H1 (cell line): ENCODE measurements around the gene ACSF3. TPM values are rescaled to one million over a fixed set of nuclear protein-coding genes. Genes with fewer than 3 reads are reported as not detected.

Source experiments
- CTCF ChIA-PET: fragments of 300-600 bp; sonication (Branson Sonifier 250); formaldehyde crosslinking; loops from one replicate; lab custom pipeline; 2021; ENCODE audit not compliant: partially characterized antibody; lab: Charles Lee
- POLR2A ChIA-PET: fragments of 300-600 bp; sonication (Branson Sonifier 250); formaldehyde crosslinking; loops from one replicate; lab custom pipeline; 2021; ENCODE audit warnings: inconsistent platforms; ENCODE audit not compliant: partially characterized antibody; lab: Charles Lee
- DNase-seq, 2 experiments: peaks; one replicate each; pipeline versions ENCODE4 v3.0.0 to v3.0.0-alpha.2; 2010 to 2022; ENCODE audit warnings: low spot score in 2 of 2, low read depth in 1 of 2, mixed read lengths in 1 of 2
- FAIRE-seq: peaks from 2 replicates; lab custom pipeline; 2011; peaks lifted over from hg19 to GRCh38; lab: Jason Lieb, UNC
- H2AFZ ChIP-seq: 2 replicates; pipeline ENCODE4 v1.8.1; 2012; ENCODE audit warnings: low read length, inconsistent platforms
- H2AK5ac ChIP-seq: 2 replicates; pipeline ENCODE4 v1.6.1; 2013; ENCODE audit warnings: low read depth, low read length
- H2BK120ac ChIP-seq: replicated peaks from 2 replicates; pipeline ENCODE3; 2013; ENCODE audit warnings: low read depth, low read length, inconsistent platforms
- H2BK12ac ChIP-seq: 2 replicates; pipeline ENCODE4 v1.6.1; 2013; ENCODE audit warnings: low read depth, low read length
- H2BK15ac ChIP-seq: 2 replicates; pipeline ENCODE4 v1.6.1; 2013; ENCODE audit warnings: low read length
- H2BK20ac ChIP-seq: 2 replicates; pipeline ENCODE4 v1.6.1; 2013; ENCODE audit warnings: low read length
- H2BK5ac ChIP-seq: 2 replicates; pipeline ENCODE4 v1.6.1; 2013; ENCODE audit warnings: low read depth, low read length
- H3K14ac ChIP-seq: 2 replicates; pipeline ENCODE4 v1.6.1; 2013; ENCODE audit warnings: inconsistent platforms; ENCODE audit not compliant: insufficient read length
- H3K18ac ChIP-seq: 2 replicates; pipeline ENCODE4 v1.6.1; 2013; ENCODE audit warnings: low read length; ENCODE audit errors: extremely low read depth
- H3K23ac ChIP-seq: 2 replicates; pipeline ENCODE4 v1.6.1; 2013; ENCODE audit warnings: inconsistent platforms; ENCODE audit not compliant: insufficient read length
- H3K23me2 ChIP-seq: 2 replicates; pipeline ENCODE4 v1.6.1; 2013; ENCODE audit warnings: low read depth, low read length
- H3K27ac ChIP-seq: 2 replicates; pipeline ENCODE4 v1.6.1; 2011; ENCODE audit warnings: low read depth, low read length, inconsistent platforms
- H3K27me3 ChIP-seq, 4 experiments: replicated peaks in 1 of 4; 1 replicate in 1 of 4; 2 replicates in 3 of 4; pipeline versions ENCODE4 v1.6.1 to v1.8.1; 2011 to 2013; ENCODE audit warnings: low read length in 3 of 4, mild to moderate bottlenecking in 3 of 4, inconsistent platforms in 2 of 4, mixed read lengths in 2 of 4, moderate library complexity in 1 of 4; ENCODE audit not compliant: control insufficient read depth in 3 of 4, insufficient read depth in 3 of 4; ENCODE audit errors: extremely low read depth in 1 of 4
- H3K36me3 ChIP-seq, 4 experiments: 2 replicates each; pipeline versions ENCODE4 v1.6.1 to v1.8.1; 2011 to 2013; ENCODE audit warnings: mild to moderate bottlenecking in 4 of 4, low read length in 3 of 4, moderate library complexity in 2 of 4, control low read depth in 1 of 4, inconsistent platforms in 1 of 4; ENCODE audit not compliant: insufficient read depth in 4 of 4, control insufficient read depth in 2 of 4
- H3K4ac ChIP-seq: replicated peaks from 2 replicates; pipeline ENCODE3; 2013; ENCODE audit warnings: low read length, low read depth, mixed read lengths, inconsistent platforms; ENCODE audit not compliant: insufficient read length
- H3K4me1 ChIP-seq, 4 experiments: replicated peaks in 1 of 4; 1 replicate in 1 of 4; 2 replicates in 3 of 4; pipeline versions ENCODE4 v1.6.1 to v1.8.1; 2011 to 2013; ENCODE audit warnings: low read length in 3 of 4, inconsistent platforms in 2 of 4, mixed read lengths in 1 of 4; ENCODE audit not compliant: insufficient read depth in 4 of 4, control insufficient read depth in 3 of 4
- H3K4me2 ChIP-seq, 2 experiments: 2 replicates each; pipeline versions ENCODE4 v1.6.1 to v1.8.1; 2011 to 2013; ENCODE audit warnings: low read depth in 2 of 2, low read length in 2 of 2, control low read depth in 1 of 2, inconsistent platforms in 1 of 2, mild to moderate bottlenecking in 1 of 2; ENCODE audit not compliant: insufficient read depth in 1 of 2
- H3K4me3 ChIP-seq, 4 experiments: fragments of 200-600, 300-600 bp in 1 of 4; sonication (generic), shearing (Covaris generic), sonication (Bioruptor Twin) in 1 of 4; 2 replicates each; pipeline versions ENCODE4 v1.5.1 to v1.8.1; 2011 to 2016; ENCODE audit warnings: low read length in 4 of 4, low read depth in 3 of 4, control low read depth in 2 of 4, inconsistent platforms in 2 of 4, mild to moderate bottlenecking in 2 of 4, mixed read lengths in 1 of 4, moderate library complexity in 1 of 4; ENCODE audit not compliant: insufficient read depth in 2 of 4; ENCODE audit errors: extremely low read depth in 1 of 4
- H3K56ac ChIP-seq: replicated peaks from 2 replicates; pipeline ENCODE3; 2013; ENCODE audit warnings: low read depth, mild to moderate bottlenecking, mixed read lengths, low read length, inconsistent platforms; ENCODE audit not compliant: insufficient read length
- H3K79me1 ChIP-seq: 2 replicates; pipeline ENCODE4 v1.6.1; 2013; ENCODE audit warnings: low read depth, low read length, control low read depth
- H3K79me2 ChIP-seq, 2 experiments: 2 replicates each; pipeline versions ENCODE4 v1.6.1 to v1.8.1; 2012 to 2013; ENCODE audit warnings: low read length in 2 of 2, mild to moderate bottlenecking in 2 of 2, inconsistent platforms in 1 of 2; ENCODE audit not compliant: insufficient read depth in 2 of 2, control insufficient read depth in 1 of 2
- H3K9ac ChIP-seq, 4 experiments: replicated peaks in 1 of 4; 1 replicate in 1 of 4; 2 replicates in 3 of 4; pipeline versions ENCODE4 v1.6.1 to v1.8.1; 2011 to 2013; ENCODE audit warnings: low read depth in 3 of 4, low read length in 3 of 4, control low read depth in 2 of 4, mild to moderate bottlenecking in 2 of 4, moderate library complexity in 2 of 4, inconsistent platforms in 1 of 4; ENCODE audit errors: extremely low read depth in 1 of 4
- H3K9me3 ChIP-seq, 2 experiments: 2 replicates each; pipeline versions ENCODE4 v1.6.1 to v1.8.1; 2012 to 2013; ENCODE audit warnings: mild to moderate bottlenecking in 2 of 2, moderate library complexity in 2 of 2, control low read depth in 1 of 2, inconsistent platforms in 1 of 2, low read depth in 1 of 2, low read length in 1 of 2, mixed read lengths in 1 of 2; ENCODE audit not compliant: insufficient read depth in 2 of 2
- H4K20me1 ChIP-seq, 2 experiments: replicated peaks in 1 of 2; 2 replicates each; pipeline versions ENCODE3 to v1.8.1; 2011 to 2013; ENCODE audit warnings: inconsistent platforms in 2 of 2, low read length in 2 of 2, mild to moderate bottlenecking in 1 of 2; ENCODE audit not compliant: insufficient read depth in 2 of 2, control insufficient read depth in 1 of 2
- H4K5ac ChIP-seq: 2 replicates; pipeline ENCODE4 v1.6.1; 2013; ENCODE audit warnings: low read length, low read depth, mixed read lengths, inconsistent platforms; ENCODE audit not compliant: insufficient read length
- H4K8ac ChIP-seq: 2 replicates; pipeline ENCODE4 v1.8.0; 2013; ENCODE audit warnings: mild to moderate bottlenecking, moderate library complexity, low read length, inconsistent platforms; ENCODE audit not compliant: insufficient read depth; ENCODE audit errors: extremely low read depth
- H4K91ac ChIP-seq: replicated peaks from 2 replicates; pipeline ENCODE3; 2013; ENCODE audit warnings: low read length, mixed read lengths, inconsistent platforms; ENCODE audit not compliant: insufficient read length
- CREB1 ChIP-seq: IDR thresholded peaks from 2 replicates; pipeline ENCODE4 v1.6.1; 2012; ENCODE audit warnings: inconsistent platforms
- EZH2 ChIP-seq: fragments of 200-600 bp; sonication (generic); IDR thresholded peaks from 2 replicates; pipeline ENCODE4 v1.7.1; 2012; ENCODE audit warnings: low read depth, mild to moderate bottlenecking, moderate library complexity, low read length, inconsistent platforms; ENCODE audit not compliant: severe bottlenecking
- KDM1A ChIP-seq: fragments of 200-600, 300-600 bp; sonication (generic); IDR thresholded peaks from 2 replicates; pipeline ENCODE4 v1.7.1; 2016; ENCODE audit warnings: mild to moderate bottlenecking, low read length, borderline replicate concordance
- POLR2A ChIP-seq, 2 experiments: IDR thresholded peaks; 1 replicate in 1 of 2; 2 replicates in 1 of 2; pipeline ENCODE4 v1.6.1; 2011; ENCODE audit warnings: low read depth in 2 of 2, low read length in 2 of 2, mild to moderate bottlenecking in 2 of 2; ENCODE audit errors: control extremely low read depth in 1 of 2
- SP1 ChIP-seq: IDR thresholded peaks from 2 replicates; pipeline ENCODE4 v1.6.1; 2011; ENCODE audit warnings: low read depth, low read length
- SP2 ChIP-seq: IDR thresholded peaks from 2 replicates; pipeline ENCODE4 v1.6.1; 2012; ENCODE audit warnings: mild to moderate bottlenecking, low read length, inconsistent platforms
- SP4 ChIP-seq: IDR thresholded peaks from 2 replicates; pipeline ENCODE4 v1.6.1; 2012; ENCODE audit warnings: low read length, inconsistent platforms
- TBP ChIP-seq: IDR thresholded peaks from 2 replicates; pipeline ENCODE4 v1.6.1; 2011; ENCODE audit warnings: low read depth, low read length, improper control_type of control experiment
- YY1 ChIP-seq: IDR thresholded peaks from 2 replicates; pipeline ENCODE4 v1.6.1; 2011; ENCODE audit warnings: low read depth, mild to moderate bottlenecking, low read length
- ZNF274 ChIP-seq: IDR thresholded peaks from 2 replicates; pipeline ENCODE4 v1.7.0; 2012; ENCODE audit warnings: low read length, borderline replicate concordance; ENCODE audit errors: extremely low read depth
- WGBS, 2 experiments: shearing (Covaris generic) in 1 of 2; methylation state at CpG; one replicate each; pipeline versions ENCODE4 v1.1.6 to v1.1.7; 2013 to 2015; ENCODE audit warnings: low lambda C conversion rate in 2 of 2, mixed read lengths in 2 of 2, inconsistent platforms in 1 of 2, low coverage in 1 of 2, missing lambda C conversion rate in 1 of 2; ENCODE audit not compliant: insufficient replicate concordance in 2 of 2, insufficient coverage in 1 of 2, insufficient read length in 1 of 2; ENCODE audit errors: extremely low coverage in 1 of 2, missing lambda C conversion rate in 1 of 2; 5-methylcytosine and 5-hydroxymethylcytosine counted together
- polyA plus RNA-seq, 7 experiments: library from polyadenylated mRNA; depleted of rRNA in 3 of 7; stranded (reverse) in 5 of 7; unstranded in 2 of 7; fragments of >200 nt in 5 of 7; fragments of 200-250 nt in 2 of 7; gene quantifications; 1 replicate in 5 of 7; 2 replicates in 1 of 7; 4 replicates in 1 of 7; pipeline versions ENCODE4 v1.2.1 to v1.2.3, GENCODE V29; 2011 to 2013; ENCODE audit warnings: missing spikeins in 2 of 7, mixed read lengths in 2 of 7
- total RNA-seq: library from RNA; stranded (reverse); fragmentation: NEBNext Ultra II Directional; extraction: Animal tissue kit (Norgen Biotek cat#: 25700); gene quantifications from 2 replicates; pipeline ENCODE4 v1.2.1, GENCODE V29; 2021
- TF ChIP-seq, protein P1 (sequence below): IDR thresholded peaks from 2 replicates; pipeline ENCODE4 v1.6.1; 2011; ENCODE audit warnings: low read length, improper control_type of control experiment

ACSF3 gene
- total and polyA plus RNA-seq, 2 of the 8 experiments (the other 6 are each of a cell fraction or from before 2014, with no cell fraction given) = 15.6 to 22.9 TPM

DNA sequence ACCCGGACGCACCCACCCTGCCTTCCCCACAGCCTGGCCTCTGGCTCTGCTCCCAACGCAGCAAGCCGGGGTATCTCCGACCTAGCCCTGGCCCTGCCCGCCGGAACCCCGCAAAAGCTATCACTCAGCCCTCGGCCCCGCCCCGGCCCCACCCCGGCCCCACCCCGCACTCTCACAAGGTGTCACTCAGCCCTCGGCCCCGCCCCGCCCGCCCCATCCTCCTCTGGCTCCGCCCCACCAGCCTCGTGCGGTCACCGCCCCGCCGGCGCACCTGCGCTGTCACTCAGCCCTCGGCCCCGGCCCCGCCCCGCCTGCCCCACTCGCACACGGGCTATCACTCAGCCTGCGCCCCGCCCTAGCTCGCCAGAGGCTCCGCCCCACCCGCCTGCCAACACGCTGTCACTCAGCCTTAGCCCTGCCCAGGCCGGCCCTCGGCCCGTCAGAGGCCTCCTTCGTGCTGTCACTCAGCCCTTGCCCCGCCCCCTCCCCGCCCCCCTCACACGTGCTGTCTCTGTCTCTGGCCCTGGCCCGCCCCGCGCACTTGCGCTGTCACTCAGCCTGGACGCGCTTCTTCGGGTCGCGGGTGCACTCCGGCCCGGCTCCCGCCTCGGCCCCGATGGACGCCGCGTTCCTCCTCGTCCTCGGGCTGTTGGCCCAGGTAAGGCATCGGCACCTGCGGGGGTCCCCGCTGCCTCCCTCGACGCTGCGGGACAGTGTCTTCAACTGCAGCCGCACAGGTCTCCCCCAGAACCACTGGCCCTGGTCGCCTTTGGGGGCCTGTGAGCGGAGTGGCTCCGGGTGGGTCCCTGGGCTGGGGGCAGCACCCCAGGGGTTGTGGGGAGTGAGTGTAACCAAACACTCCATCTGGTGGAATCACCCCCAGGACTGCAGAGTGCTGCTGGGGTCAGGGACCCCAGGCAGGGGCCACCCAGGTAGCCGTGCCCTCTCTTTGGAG lies 77.8 kb downstream of the ACSF3 start, which contains the start of gene CDH15:
Gene CDH15, plus strand, starts transcription at position 533 of the 955 bp plus-strand sequence. Its CDS starts 84 bp downstream, at position 617.
- Histone ChIP-seq H3K79me1 (no peaks in the 10 kb centered on the region), H4K91ac (no peak within 1 kb of the TSS), H2BK12ac (peak within 1 kb of the TSS; percentile 27; the same call in 1 of the 2 replicates), H3K27ac (no peak within 1 kb of the TSS), H2AK5ac (no peak within 1 kb of the TSS; the same call in 1 of the 2 replicates), H3K4me1 (peaks cover 0 to 33% (median 23%) of the 10 kb centered on the region in 4 experiments; a peak in 6 of 7 replicates), H3K9ac (no peak within 1 kb of the TSS), H3K18ac (no peak within 1 kb of the TSS; the same call in 1 of the 2 replicates), H4K5ac (no peak within 1 kb of the TSS), H4K8ac (peak within 1 kb of the TSS; percentile 66), H3K36me3 (no peaks in the 10 kb centered on the region), H3K4ac (no peak within 1 kb of the TSS), H3K23ac (no peak within 1 kb of the TSS), H3K4me3 (peak within 1 kb of the TSS; percentile 14 to 64 (median 54); a peak in 7 of 8 replicates), H3K4me2 (peak within 1 kb of the TSS; percentile 65 to 99), H3K27me3 (peaks cover 0 to 7% (median 4%) of the 10 kb centered on the region in 4 experiments; a peak in 4 of 7 replicates), H2BK120ac (no peak within 1 kb of the TSS), H2BK20ac (0 out of 2 replicates have a peak within 1 kb of the TSS, but pooled peaks have one; percentile 34), H2BK15ac (0 out of 2 replicates have a peak within 1 kb of the TSS, but pooled peaks have one; percentile 46), H3K9me3 (no peaks in the 10 kb centered on the region), H2BK5ac (no peak within 1 kb of the TSS), H4K20me1 (peaks cover 0 to 3% of the 10 kb centered on the region in 2 experiments), H3K14ac (no peak within 1 kb of the TSS), H3K56ac (no peak within 1 kb of the TSS), H3K79me2 (no peaks in the 10 kb centered on the region), H2AFZ (peak within 1 kb of the TSS; percentile 90; the same call in 1 of the 2 replicates), H3K23me2 (peaks cover 5% of the 10 kb centered on the region)
- ChIA-PET CTCF (interaction anchor here (0.6 to 1.8 kb wide), 7 partner anchors 8 to 361 kb away, joined by 3 to 4 read pairs (median 3); no protein-coding TSS in a partner anchor), POLR2A (interaction anchor here (1.1 kb wide), 2 partner anchors 12 to 362 kb away, joined by 3 to 4 read pairs; no protein-coding TSS in a partner anchor)
- WGBS, 2 experiments = 15% methylated on average over 36 of the region's 74 CpGs; no CpG with 5 or more reads in 1 of the 2 experiments
- FAIRE-seq = no peak
- peak; percentile 96 to 98 for DNase-seq
- TF ChIP-seq POLR2A (IDR thresholded peaks at IDR 0.05; ENCODE audit: control extremely low read depth in 1 of 2, low read depth in 2 of 2, low read length in 2 of 2) (no peak), YY1 (no peak), KDM1A (no peak), ZNF274 (no peak), EZH2 (no peak), SP4 (peak; percentile 97), CREB1 (0 out of 2 replicates have a peak, but pooled peaks have one; percentile 55), SP1 (peak; percentile 68; the same call in 1 of the 2 replicates), SP2 (no peak), TBP (no peak)
- TF ChIP-seq, protein P1, sequence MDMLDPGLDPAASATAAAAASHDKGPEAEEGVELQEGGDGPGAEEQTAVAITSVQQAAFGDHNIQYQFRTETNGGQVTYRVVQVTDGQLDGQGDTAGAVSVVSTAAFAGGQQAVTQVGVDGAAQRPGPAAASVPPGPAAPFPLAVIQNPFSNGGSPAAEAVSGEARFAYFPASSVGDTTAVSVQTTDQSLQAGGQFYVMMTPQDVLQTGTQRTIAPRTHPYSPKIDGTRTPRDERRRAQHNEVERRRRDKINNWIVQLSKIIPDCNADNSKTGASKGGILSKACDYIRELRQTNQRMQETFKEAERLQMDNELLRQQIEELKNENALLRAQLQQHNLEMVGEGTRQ = no peak
